Activated CD4-positive, alpha-beta T cell treated with anti-CD3 and anti-CD28 coated beads for 1 hour (primary cell): ENCODE results near the gene CDK16.

Source experiments
- DNase-seq: peaks from one replicate; pipeline ENCODE4 v3.0.0-alpha.2; 2020

Gene CDK16

GRCh38 chrX:47209508-47210238, 8.8 kb upstream of the CDK16 start:
- DNase-seq, result no peak

GRCh38 chrX:47210661-47211425, 7.6 kb upstream of the CDK16 start:
- DNase-seq, result no peak

DNA sequence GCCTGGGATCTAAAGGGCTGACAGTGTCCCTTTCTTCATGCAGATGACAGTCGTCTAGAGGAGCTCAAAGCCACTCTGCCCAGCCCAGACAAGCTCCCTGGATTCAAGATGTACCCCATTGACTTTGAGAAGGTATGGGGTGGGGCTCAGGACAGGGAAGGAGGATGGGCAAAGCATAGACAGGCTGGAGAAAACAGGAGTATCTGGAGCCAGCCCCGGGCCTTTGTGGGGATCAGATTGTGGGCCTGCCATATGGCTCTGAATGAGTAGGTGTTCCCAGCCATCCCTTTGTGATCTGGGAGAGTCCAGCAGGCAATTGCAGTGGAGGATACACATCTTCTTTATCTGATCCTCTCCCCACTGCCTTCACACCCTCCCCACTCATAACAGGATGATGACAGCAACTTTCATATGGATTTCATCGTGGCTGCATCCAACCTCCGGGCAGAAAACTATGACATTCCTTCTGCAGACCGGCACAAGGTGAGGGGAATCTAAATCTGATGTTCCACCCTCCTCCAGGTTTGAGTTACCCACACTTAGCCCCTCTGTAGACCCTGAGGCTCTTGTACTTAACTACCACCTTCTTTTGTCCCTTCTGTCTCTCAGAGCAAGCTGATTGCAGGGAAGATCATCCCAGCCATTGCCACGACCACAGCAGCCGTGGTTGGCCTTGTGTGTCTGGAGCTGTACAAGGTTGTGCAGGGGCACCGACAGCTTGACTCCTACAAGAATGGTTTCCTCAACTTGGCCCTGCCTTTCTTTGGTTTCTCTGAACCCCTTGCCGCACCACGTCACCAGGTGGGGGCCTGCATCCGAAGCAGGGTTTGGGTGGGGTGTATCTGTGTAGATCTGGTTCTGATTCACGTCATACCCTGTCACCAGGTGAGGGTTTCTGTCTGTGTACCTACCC, 5.8 kb upstream of the CDK16 start:
- DNase-seq, result no peak

- no peak for DNase-seq
Measured at GRCh38 chrX:47214435-47215077, 3.9 kb upstream of the CDK16 start.

DNA sequence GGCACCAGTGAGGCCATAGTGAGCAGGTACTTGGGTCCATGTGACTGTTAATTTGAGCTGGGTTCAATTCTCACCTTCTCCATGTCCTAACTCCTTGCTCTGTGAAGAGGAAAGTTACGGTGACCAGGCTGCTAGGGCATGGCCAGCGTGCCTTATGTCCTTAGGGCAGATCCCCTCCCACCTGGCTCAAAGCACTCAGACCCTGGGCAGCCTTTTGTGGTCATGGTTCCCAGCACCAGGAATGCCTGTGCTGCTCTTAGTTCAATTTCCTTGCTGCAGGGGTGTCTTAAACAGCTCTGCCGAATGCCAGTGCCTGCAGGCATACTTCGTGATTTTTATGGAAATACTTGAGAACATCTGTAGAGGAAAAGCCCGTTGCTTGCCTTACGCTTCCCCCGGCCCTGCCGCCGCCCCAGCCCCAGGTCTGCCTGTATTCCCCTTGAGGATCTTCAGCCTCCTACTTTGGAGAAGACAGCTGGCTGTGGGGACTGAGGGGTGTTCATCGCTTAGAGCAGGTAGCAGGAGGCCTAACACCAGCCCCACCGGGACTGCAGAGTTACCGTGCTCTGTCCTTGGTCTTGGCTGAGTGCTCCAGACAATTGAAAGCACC, 3.1 kb upstream of the CDK16 start:
- DNase-seq, result no peak

- no peak for DNase-seq
Measured at GRCh38 chrX:47216393-47216925, 2.0 kb upstream of the CDK16 start.

GRCh38 chrX:47217121-47217851, 1.2 kb upstream of the CDK16 start:
- DNase-seq, result no peak

DNA sequence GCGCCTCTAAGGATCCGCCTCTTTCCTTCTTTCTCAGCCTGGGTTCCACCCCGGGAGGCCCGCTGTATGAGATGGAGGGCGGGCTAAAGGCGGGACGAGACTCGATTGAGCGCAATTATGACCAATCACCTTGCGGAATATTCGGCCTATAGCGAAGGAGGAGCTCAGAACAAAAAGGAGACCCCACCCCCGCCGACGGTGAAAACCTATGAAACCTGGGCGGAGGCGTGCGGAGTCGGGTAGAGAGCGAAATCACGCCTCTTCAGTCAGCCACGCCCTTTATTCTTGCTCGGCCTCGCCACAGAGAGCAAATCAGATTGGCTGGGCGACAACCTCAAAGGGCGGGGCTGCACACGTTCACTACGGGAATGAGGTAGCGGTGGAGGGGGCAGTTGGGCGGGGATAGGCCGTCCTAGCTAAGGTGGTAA, 615 bp upstream of the CDK16 start:
- peak; percentile 91 for DNase-seq

- DNase-seq, result peak; percentile 16
Measured at GRCh38 chrX:47218920-47219815, 687 bp downstream of the CDK16 start.

DNA sequence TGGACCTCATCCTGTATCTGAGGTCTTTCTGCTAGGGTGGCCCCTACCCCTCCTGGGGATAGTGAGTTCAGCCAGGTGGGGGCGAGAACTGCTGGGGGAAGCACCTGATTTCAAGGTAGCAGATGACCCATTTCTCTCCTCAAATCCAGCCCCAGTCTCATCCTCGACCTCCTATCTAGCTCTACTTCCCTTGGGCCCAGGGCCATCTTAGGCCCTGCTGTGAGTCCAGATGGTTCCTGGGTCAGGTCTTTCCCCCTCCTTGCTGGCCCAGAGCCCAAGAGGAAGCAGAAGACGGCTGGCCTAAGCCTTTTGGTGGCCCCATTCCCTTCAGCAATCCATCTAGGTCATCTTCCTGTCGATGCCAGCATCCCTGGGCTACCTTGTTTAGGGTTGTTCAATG, 3.3 kb downstream of the CDK16 start:
- no peak for DNase-seq

- no peak for DNase-seq
Measured at GRCh38 chrX:47222751-47223350, 4.4 kb downstream of the CDK16 start.

DNA sequence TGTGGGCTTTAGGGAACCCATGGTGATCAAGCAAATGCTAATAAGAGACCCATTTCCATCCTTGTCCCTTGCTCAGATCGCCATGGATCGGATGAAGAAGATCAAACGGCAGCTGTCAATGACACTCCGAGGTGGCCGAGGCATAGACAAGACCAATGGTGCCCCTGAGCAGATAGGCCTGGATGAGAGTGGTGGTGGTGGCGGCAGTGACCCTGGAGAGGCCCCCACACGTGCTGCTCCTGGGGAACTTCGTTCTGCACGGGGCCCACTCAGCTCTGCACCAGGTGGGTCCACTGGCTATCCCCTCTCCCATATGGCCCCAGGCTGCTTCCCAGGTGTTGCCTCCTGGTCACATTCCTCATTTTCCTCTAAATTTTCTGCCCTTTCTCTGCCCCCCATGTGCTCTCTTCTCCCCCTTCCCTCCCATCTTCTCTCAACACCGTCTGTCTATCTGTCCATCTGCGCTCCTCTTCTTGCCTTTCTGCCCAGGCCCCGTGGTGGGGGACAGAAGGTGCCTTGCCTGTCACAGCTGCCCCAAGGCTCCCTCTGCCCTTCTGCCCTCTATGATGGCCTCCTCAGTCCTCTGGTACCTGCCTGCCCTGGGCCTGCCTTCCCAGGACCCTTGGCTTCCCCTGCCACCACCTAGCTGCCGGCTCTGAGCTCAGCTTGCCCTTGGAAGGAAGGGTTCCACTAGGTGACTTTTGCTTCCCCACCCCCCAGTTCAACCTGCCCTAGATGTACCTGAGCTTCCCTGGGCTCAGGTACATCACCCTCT, 5.2 kb downstream of the CDK16 start:
- DNase-seq, result no peak

- no peak for DNase-seq
Measured at GRCh38 chrX:47224266-47224895, 5.9 kb downstream of the CDK16 start.

GRCh38 chrX:47224896-47225290, 6.4 kb downstream of the CDK16 start:
- no peak for DNase-seq

DNA sequence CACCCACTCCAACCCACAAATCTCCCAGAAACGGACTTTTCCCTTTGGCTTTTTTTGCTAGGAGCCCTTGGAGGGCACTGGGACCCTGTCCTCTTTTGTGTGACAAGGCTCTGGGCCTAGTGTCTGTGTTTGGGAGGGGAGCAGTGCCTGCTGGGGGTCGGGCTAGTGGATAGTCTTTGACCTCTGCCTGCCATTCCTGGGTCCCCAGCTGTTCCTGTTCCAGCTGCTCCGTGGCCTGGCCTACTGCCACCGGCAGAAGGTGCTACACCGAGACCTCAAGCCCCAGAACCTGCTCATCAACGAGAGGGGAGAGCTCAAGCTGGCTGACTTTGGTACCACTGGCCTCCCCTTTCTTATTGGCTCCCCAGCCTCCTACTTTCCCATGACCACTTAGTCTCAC, 7.6 kb downstream of the CDK16 start:
- DNase-seq, result no peak

DNA sequence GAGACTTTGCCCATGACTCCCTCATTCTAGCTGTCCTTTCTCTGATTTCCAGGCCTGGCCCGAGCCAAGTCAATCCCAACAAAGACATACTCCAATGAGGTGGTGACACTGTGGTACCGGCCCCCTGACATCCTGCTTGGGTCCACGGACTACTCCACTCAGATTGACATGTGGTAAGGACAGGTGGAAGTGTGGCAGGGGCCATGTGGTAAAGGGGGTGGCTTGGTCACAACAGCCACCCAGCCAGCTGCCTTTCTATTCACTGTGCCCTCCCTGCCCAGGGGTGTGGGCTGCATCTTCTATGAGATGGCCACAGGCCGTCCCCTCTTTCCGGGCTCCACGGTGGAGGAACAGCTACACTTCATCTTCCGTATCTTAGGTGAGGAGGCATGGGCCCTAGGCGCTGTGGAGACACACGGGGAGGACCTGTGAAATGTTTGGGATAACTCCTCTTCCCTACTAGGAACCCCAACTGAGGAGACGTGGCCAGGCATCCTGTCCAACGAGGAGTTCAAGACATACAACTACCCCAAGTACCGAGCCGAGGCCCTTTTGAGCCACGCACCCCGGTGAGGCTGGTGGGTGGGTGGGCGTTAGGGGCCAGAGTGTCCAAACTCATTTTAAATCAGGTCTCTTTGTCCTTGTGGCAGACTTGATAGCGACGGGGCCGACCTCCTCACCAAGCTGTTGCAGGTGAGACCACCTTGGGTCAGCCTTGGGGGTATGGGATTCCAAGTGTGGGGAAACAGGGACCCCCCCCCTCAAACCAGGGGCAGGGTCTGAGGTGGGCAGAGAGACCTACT, 8.3 kb downstream of the CDK16 start:
- DNase-seq, result no peak

DNA sequence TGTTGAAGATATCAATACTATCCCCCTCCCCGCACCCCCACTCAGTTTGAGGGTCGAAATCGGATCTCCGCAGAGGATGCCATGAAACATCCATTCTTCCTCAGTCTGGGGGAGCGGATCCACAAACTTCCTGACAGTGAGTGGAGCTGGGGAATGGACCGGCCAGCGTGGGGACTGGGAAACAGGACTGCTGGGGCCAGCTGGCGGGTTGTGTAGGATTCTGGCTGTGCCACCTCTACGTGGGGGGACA, 8.8 kb downstream of the CDK16 start:
- no peak for DNase-seq
